Upper lobe of left lung (tissue), 6 donors: ENCODE results near the gene ABCC2. TPM values are rescaled to one million over a fixed set of nuclear protein-coding genes. Genes with fewer than 3 reads are reported as not detected.

Experiments used
- ATAC-seq, 2 donors: fragments of 200-7000 bp; cut with Tn5 transposase; one replicate each; pipeline ENCODE4 v1.9.1; 2022; ENCODE audit warnings: mild to moderate bottlenecking in 2 of 2, moderate library complexity in 2 of 2; ENCODE audit not compliant: low FRiP score in 2 of 2
- DNase-seq, 2 donors: peaks; one replicate each; pipeline ENCODE4 v3.0.0-alpha.2; 2019 to 2020
- H3K27ac ChIP-seq, 4 donors: fragments of 200-600 bp; sonication (generic); one replicate each; pipeline ENCODE4 v1.5.1; 2016 to 2019
- H3K27me3 ChIP-seq, 4 donors: fragments of 200-600 bp; sonication (generic); one replicate each; pipeline ENCODE4 v1.5.1; 2017 to 2019
- H3K36me3 ChIP-seq, 4 donors: fragments of 200-600 bp; sonication (generic); one replicate each; pipeline ENCODE4 v1.5.1; 2016 to 2019
- H3K4me1 ChIP-seq, 4 donors: fragments of 200-600 bp; sonication (generic); one replicate each; pipeline ENCODE4 v1.5.1; 2018 to 2019
- H3K4me3 ChIP-seq, 4 donors: fragments of 200-600 bp; sonication (generic); one replicate each; pipeline ENCODE4 v1.5.1; 2017 to 2019; ENCODE audit warnings: mild to moderate bottlenecking in 2 of 4, moderate library complexity in 1 of 4
- H3K9me3 ChIP-seq, 4 donors: fragments of 200-600 bp; sonication (generic); one replicate each; pipeline ENCODE4 v1.5.1; 2018 to 2019
- EP300 ChIP-seq, 4 donors: sonication (generic); formaldehyde crosslinking; IDR thresholded peaks; one replicate each; pipeline ENCODE4 v1.5.1; 2017; ENCODE audit warnings: antibody characterized with exemption in 4 of 4, control low read depth in 2 of 4
- POLR2A ChIP-seq, 4 donors: fragments of 450-650 bp; IDR thresholded peaks; one replicate each; pipeline ENCODE4 v1.5.1; 2016 to 2017; ENCODE audit warnings: antibody characterized with exemption in 4 of 4, mild to moderate bottlenecking in 2 of 4
- POLR2AphosphoS5 ChIP-seq, 2 donors: sonication (generic); formaldehyde crosslinking; IDR thresholded peaks; one replicate each; pipeline ENCODE4 v1.5.1; 2017; ENCODE audit warnings: antibody characterized with exemption in 2 of 2
- WGBS, 2 donors: methylation state at CpG; one replicate each; pipeline ENCODE4 v1.1.5; 2017 to 2018; 5-methylcytosine and 5-hydroxymethylcytosine counted together
- total RNA-seq, 6 donors: library from RNA; depleted of rRNA in 4 of 6; stranded (reverse); fragments of >200 nt in 4 of 6; gene quantifications; one replicate each; pipeline versions ENCODE4 v1.1.0 to v1.2.1, GENCODE V29; 2016 to 2021
- TF ChIP-seq, protein P1 (sequence below), 6 experiments: fragments of 450-650 bp in 4 of 6; fragments of 200-600 bp in 2 of 6; sonication (generic) in 2 of 6; IDR thresholded peaks; one replicate each; pipeline ENCODE4 v1.5.1; 2016 to 2019; ENCODE audit warnings: antibody characterized with exemption in 6 of 6
- donor health status: DM: no; HTN: no; CAD: no; lungs with moderate emphysema.
- donor health status: DM: no; HTN: yes; CAD: no; lungs with severe emphysema.

Gene ABCC2
- total RNA-seq, 6 donors from 2014 or later = 0.46 to 5.2 (median 1.7) TPM

DNA sequence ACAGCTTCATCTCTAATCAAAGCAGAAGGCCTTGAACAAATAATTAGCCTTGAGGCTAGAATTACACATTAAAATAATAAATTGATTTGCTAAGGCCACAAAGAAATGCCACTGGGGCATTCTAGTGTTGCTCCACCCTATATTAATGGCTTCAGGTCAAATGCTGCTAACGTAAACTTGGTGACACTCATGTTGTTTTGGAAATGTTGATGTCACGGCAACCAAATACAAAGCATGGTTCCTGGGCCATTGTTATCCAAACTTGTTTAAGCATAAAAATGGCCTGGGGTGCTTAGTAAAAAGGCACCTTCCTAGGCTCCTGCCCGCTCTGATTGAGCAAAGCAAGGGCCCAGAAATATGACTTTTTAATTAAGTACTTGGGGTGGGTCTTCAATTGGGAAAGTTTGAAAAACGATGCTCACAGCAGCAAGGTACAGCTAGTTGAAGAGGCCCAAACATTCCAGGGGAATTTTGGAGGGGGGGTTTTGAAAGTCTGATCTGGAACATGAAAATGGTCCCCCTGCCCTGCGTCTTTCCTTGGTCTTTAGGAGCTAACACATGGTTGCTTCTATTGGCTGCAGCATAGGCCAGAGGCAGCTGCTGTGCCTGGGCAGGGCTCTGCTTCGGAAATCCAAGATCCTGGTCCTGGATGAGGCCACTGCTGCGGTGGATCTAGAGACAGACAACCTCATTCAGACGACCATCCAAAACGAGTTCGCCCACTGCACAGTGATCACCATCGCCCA, 67.8 kb downstream of the ABCC2 start:
- Histone ChIP-seq H3K27ac (no peak overlapping the region), H3K4me1 (peaks cover 4 to 12% (median 5%) of the 10 kb centered on the region in 4 donors), H3K9me3 (no peaks in the 10 kb centered on the region), H3K36me3 (no peaks in the 10 kb centered on the region), H3K27me3 (no peaks in the 10 kb centered on the region), H3K4me3 (no peak overlapping the region)
- 73 to 81% methylated on average over 10 to 11 of the region's 11 CpGs for WGBS, 2 donors
- TF ChIP-seq, protein P1, sequence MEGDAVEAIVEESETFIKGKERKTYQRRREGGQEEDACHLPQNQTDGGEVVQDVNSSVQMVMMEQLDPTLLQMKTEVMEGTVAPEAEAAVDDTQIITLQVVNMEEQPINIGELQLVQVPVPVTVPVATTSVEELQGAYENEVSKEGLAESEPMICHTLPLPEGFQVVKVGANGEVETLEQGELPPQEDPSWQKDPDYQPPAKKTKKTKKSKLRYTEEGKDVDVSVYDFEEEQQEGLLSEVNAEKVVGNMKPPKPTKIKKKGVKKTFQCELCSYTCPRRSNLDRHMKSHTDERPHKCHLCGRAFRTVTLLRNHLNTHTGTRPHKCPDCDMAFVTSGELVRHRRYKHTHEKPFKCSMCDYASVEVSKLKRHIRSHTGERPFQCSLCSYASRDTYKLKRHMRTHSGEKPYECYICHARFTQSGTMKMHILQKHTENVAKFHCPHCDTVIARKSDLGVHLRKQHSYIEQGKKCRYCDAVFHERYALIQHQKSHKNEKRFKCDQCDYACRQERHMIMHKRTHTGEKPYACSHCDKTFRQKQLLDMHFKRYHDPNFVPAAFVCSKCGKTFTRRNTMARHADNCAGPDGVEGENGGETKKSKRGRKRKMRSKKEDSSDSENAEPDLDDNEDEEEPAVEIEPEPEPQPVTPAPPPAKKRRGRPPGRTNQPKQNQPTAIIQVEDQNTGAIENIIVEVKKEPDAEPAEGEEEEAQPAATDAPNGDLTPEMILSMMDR (IDR thresholded peaks at IDR 0.05) = no peak
- TF ChIP-seq EP300 (IDR thresholded peaks at IDR 0.05) = no peak
- TF ChIP-seq POLR2AphosphoS5 (IDR thresholded peaks at IDR 0.05) = no peak
- no peak for TF ChIP-seq POLR2A (IDR thresholded peaks at IDR 0.05)
- DNase-seq = no peak
- peak in 1 of 2 donors; percentile 49 for ATAC-seq

DNA sequence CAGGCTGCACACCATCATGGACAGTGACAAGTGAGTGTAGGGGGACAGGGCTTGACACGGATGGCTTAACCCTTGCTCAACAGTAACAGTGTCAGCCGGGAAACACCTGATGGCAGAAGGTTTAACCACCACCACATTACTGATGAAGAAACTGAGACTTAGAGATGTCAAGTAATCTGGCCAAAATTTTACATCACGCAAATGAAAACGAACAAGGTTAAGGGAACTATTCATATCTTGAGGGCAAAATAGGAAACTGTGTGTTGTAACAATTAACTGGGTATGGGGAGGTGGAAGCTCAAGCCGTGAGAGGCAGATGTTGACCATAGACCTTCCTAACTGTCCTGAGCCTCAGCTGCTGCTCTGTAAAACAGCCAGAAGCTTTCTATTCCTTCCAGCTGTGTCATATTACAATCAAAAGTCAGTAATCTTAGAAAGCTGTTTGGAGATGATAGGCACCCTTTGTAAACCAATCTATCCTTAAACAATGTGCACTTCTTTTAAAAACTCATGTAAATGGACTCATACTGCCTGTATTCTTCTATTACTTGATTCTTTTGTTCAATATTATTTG, 68.4 kb downstream of the ABCC2 start:
- Histone ChIP-seq H3K4me3 (no peak overlapping the region), H3K27ac (no peak overlapping the region), H3K9me3 (no peaks in the 10 kb centered on the region), H3K4me1 (peaks cover 4 to 8% (median 4%) of the 10 kb centered on the region in 4 donors), H3K27me3 (no peaks in the 10 kb centered on the region), H3K36me3 (no peaks in the 10 kb centered on the region)
- WGBS, 2 donors = 55 to 69% methylated on average over 5 of the region's 5 CpGs
- DNase-seq (no peak), ATAC-seq (no peak)
- TF ChIP-seq POLR2A (IDR thresholded peaks at IDR 0.05) (no peak), POLR2AphosphoS5 (IDR thresholded peaks at IDR 0.05) (no peak), EP300 (IDR thresholded peaks at IDR 0.05) (no peak)
- TF ChIP-seq, protein P1 (IDR thresholded peaks at IDR 0.05) = no peak

DNA sequence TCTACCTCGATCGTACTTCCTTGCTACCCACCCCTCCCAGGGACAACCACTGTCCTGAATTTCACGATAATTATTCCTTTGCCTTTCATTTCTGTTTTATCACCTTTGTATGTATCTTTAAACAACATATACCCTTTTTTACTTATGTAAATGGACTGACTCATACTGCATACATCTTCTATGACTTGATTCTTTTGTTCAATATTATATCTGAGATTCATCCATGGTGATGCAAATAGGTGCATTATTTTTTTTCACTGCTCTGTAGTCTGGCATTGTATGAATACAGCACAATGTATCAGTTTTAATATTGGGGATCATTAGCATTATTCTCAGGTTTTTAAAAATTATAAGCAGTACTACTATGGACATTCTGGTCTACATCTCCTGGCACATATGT, 69.4 kb downstream of the ABCC2 start:
- Histone ChIP-seq H3K4me1 (no peaks in the 10 kb centered on the region), H3K27me3 (no peaks in the 10 kb centered on the region), H3K4me3 (no peak overlapping the region), H3K27ac (no peak overlapping the region), H3K9me3 (no peaks in the 10 kb centered on the region), H3K36me3 (no peaks in the 10 kb centered on the region)
- DNase-seq (no peak), ATAC-seq (no peak)
- TF ChIP-seq EP300 (IDR thresholded peaks at IDR 0.05) (no peak), POLR2A (IDR thresholded peaks at IDR 0.05) (no peak), POLR2AphosphoS5 (IDR thresholded peaks at IDR 0.05) (no peak)
- TF ChIP-seq, protein P1 (IDR thresholded peaks at IDR 0.05) = no peak
- WGBS, 2 donors = 92 to 97% methylated on average over 3 of the region's 3 CpGs

DNA sequence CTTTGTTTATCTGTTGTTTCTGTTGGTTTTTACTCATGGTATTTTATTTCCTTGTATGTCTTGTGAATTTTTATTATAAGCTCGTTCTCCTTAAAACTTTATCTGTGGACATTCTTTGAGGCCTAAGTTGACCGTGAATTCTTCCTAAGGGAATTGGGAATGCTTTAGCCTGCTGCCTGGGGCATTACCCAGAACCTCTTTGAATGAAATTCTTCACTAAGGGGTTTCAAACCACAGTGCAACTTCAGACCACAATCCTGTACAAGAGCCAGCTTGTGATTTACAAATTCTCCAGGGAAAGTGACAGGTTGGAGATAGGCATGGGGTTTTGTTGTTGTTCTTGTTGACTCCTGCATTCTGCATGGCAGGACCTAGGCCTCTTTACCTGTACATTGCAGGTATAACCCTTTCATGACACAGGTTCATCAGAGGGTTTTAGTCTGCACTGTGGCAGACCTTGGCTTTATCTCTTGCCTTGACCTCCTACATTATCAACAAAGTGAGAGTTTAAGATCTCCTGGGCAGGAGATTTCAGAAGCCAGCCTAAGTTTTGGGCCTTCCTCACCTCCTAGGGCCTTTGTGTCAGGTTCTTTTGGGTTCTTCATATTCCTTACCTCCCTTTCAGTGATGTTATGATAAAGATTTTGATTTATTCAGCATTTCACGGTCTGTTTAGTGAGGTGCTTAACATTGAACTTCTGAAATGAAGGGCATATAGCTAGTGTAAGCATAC, 70.2 kb downstream of the ABCC2 start:
- H3K27ac ChIP-seq = no peak overlapping the region
- no peak overlapping the region for H3K4me3 ChIP-seq
- DNase-seq (no peak), ATAC-seq (no peak)
- H3K36me3 ChIP-seq = no peaks in the 10 kb centered on the region
- TF ChIP-seq EP300 (IDR thresholded peaks at IDR 0.05) (no peak), POLR2A (IDR thresholded peaks at IDR 0.05) (no peak), POLR2AphosphoS5 (IDR thresholded peaks at IDR 0.05) (no peak)
- TF ChIP-seq, protein P1 (IDR thresholded peaks at IDR 0.05) = no peak
- WGBS, 2 donors = 82 to 89% methylated on average over 3 of the region's 3 CpGs
- H3K9me3 ChIP-seq = no peaks in the 10 kb centered on the region
- no peaks in the 10 kb centered on the region for H3K4me1 ChIP-seq
- H3K27me3 ChIP-seq = no peaks in the 10 kb centered on the region
